Endodermal cell (in vitro differentiated cells): ENCODE data around the gene IQCB1. TPM values are rescaled to one million over a fixed set of nuclear protein-coding genes. Genes with fewer than 3 reads are reported as not detected.

Experiments used
- DNase-seq: peaks from one replicate; pipeline ENCODE4 v3.0.0-alpha.2; 2017
- H3K27ac ChIP-seq: 2 replicates; pipeline ENCODE4 v1.5.1; 2013; ENCODE audit warnings: mild to moderate bottlenecking, low read depth, low read length, moderate library complexity
- H3K27me3 ChIP-seq: 2 replicates; pipeline ENCODE4 v1.6.1; 2013; ENCODE audit warnings: mild to moderate bottlenecking, low read length, moderate library complexity; ENCODE audit not compliant: insufficient read depth, control insufficient read depth, poor library complexity, severe bottlenecking
- H3K36me3 ChIP-seq: 2 replicates; pipeline ENCODE4 v1.7.0; 2013; ENCODE audit warnings: mild to moderate bottlenecking, low read length, moderate library complexity; ENCODE audit not compliant: control insufficient read depth, insufficient read depth
- H3K4me1 ChIP-seq: one replicate; pipeline ENCODE4 v1.7.0; 2013; ENCODE audit warnings: low read length; ENCODE audit not compliant: control insufficient read depth, insufficient read depth
- H3K4me3 ChIP-seq: 2 replicates; pipeline ENCODE4 v1.5.1; 2013; ENCODE audit warnings: mild to moderate bottlenecking, low read length, moderate library complexity
- H3K9ac ChIP-seq: 2 replicates; pipeline ENCODE4 v1.6.1; 2013; ENCODE audit warnings: mild to moderate bottlenecking, low read length, moderate library complexity; ENCODE audit not compliant: poor library complexity, severe bottlenecking; ENCODE audit errors: extremely low read depth
- H3K9me3 ChIP-seq: 2 replicates; pipeline ENCODE4 v1.6.1; 2013; ENCODE audit warnings: mild to moderate bottlenecking, low read length, moderate library complexity; ENCODE audit not compliant: control insufficient read depth
- H3K27ac Mint-ChIP-seq: 2 replicates; pipeline ENCODE4 v1.8.0; 2020; ENCODE audit warnings: mixed read lengths
- H3K27me3 Mint-ChIP-seq: 2 replicates; pipeline ENCODE4 v1.8.0; 2021; ENCODE audit warnings: mild to moderate bottlenecking, mixed read lengths; ENCODE audit not compliant: insufficient read depth
- H3K36me3 Mint-ChIP-seq: 2 replicates; pipeline ENCODE4 v1.8.0; 2020; ENCODE audit warnings: low read depth, mixed read lengths
- H3K4me1 Mint-ChIP-seq: 2 replicates; pipeline ENCODE4 v1.8.0; 2020; ENCODE audit warnings: mixed read lengths
- H3K4me3 Mint-ChIP-seq: 2 replicates; pipeline ENCODE4 v1.8.0; 2020; ENCODE audit warnings: mild to moderate bottlenecking, moderate library complexity, mixed read lengths
- H3K9me3 Mint-ChIP-seq: 2 replicates; pipeline ENCODE4 v1.8.0; 2020; ENCODE audit warnings: mild to moderate bottlenecking, mixed read lengths
- WGBS, 2 experiments: methylation state at CpG; one replicate each; pipeline versions ENCODE4 v1.1.5 to v1.1.7; 2013; ENCODE audit warnings: missing lambda C conversion rate in 2 of 2, mixed read lengths in 1 of 2; ENCODE audit not compliant: insufficient coverage in 1 of 2, insufficient read length in 1 of 2; 5-methylcytosine and 5-hydroxymethylcytosine counted together
- total RNA-seq, 2 donors: library from RNA; stranded (reverse); fragmentation: NEBNext Ultra II Directional in 1 of 2; extraction: Animal tissue kit (Norgen Biotek cat#: 25700) in 1 of 2; gene quantifications; 2 replicates in 1 of 2; 3 replicates in 1 of 2; pipeline ENCODE4 v1.2.1, GENCODE V29; 2021
- TF ChIP-seq, protein P1 (sequence below): fragments of 200-600 bp; sonication (generic); conservative IDR thresholded peaks from 2 replicates; pipeline ENCODE4 v1.5.0; 2021; ENCODE audit warnings: antibody characterized with exemption, mild to moderate bottlenecking

The IQCB1 gene
- total RNA-seq, 2 donors from 2014 or later: 35.2 to 44.5 TPM

DNA sequence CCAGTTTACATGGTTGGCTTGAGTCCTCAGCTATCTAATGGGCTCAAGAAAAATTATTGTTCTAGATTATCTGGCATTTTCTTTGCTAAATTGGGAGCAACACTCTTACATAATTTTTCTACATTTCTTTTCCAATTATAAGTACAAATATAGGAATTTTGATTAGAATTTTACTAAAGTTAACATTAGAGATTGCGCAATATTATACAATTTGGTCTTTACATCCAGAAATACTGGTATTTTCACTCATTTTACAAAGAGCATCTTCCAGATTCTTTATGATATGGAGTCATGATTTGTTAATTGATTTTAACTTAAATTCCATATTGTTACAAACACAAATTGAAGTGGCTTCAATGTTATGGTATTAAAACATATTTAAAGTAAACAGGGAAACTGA, 65.6 kb downstream of the IQCB1 start:
- no peak overlapping the region for H3K27ac Mint-ChIP-seq
- no peaks in the 10 kb centered on the region for H3K9me3 Mint-ChIP-seq
- no CpG with 5 or more reads among the region's 1 CpG for WGBS, 2 experiments
- Histone ChIP-seq H3K4me3 (no peak overlapping the region), H3K27ac (no peak overlapping the region), H3K9me3 (no peaks in the 10 kb centered on the region), H3K4me1 (no peaks in the 10 kb centered on the region), H3K36me3 (peaks cover 38% of the 10 kb centered on the region), H3K9ac (no peak overlapping the region), H3K27me3 (no peaks in the 10 kb centered on the region)
- no peak for DNase-seq
- H3K27me3 Mint-ChIP-seq: no peaks in the 10 kb centered on the region
- H3K4me3 Mint-ChIP-seq: no peak overlapping the region
- peaks cover 31% of the 10 kb centered on the region for H3K36me3 Mint-ChIP-seq
- no peaks in the 10 kb centered on the region for H3K4me1 Mint-ChIP-seq
- TF ChIP-seq, protein P1, sequence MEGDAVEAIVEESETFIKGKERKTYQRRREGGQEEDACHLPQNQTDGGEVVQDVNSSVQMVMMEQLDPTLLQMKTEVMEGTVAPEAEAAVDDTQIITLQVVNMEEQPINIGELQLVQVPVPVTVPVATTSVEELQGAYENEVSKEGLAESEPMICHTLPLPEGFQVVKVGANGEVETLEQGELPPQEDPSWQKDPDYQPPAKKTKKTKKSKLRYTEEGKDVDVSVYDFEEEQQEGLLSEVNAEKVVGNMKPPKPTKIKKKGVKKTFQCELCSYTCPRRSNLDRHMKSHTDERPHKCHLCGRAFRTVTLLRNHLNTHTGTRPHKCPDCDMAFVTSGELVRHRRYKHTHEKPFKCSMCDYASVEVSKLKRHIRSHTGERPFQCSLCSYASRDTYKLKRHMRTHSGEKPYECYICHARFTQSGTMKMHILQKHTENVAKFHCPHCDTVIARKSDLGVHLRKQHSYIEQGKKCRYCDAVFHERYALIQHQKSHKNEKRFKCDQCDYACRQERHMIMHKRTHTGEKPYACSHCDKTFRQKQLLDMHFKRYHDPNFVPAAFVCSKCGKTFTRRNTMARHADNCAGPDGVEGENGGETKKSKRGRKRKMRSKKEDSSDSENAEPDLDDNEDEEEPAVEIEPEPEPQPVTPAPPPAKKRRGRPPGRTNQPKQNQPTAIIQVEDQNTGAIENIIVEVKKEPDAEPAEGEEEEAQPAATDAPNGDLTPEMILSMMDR: no peak

DNA sequence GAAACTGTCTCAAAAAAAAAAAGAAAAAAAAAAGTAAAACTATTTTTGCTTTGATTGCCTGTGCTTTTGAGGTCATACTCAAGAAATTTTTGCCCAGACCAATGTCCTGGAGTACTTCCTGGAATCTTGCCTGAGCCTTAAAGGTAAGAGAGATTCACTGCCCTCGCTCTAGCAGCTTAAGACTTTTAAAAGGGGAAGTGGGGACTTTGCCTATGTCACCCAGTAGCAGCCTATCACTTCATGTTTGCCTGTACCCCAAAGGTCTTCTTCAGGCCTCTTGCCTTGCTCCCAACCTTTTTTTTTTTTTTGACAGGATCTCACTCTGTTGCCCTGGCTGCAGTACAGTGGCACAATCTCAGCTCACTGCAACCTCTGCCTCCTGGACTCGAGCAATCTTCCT, 66.4 kb downstream of the IQCB1 start:
- no peaks in the 10 kb centered on the region for H3K4me1 Mint-ChIP-seq
- 40 to 68% methylated on average over 1 to 2 of the region's 2 CpGs for WGBS, 2 experiments
- no peak overlapping the region for H3K4me3 Mint-ChIP-seq

DNA sequence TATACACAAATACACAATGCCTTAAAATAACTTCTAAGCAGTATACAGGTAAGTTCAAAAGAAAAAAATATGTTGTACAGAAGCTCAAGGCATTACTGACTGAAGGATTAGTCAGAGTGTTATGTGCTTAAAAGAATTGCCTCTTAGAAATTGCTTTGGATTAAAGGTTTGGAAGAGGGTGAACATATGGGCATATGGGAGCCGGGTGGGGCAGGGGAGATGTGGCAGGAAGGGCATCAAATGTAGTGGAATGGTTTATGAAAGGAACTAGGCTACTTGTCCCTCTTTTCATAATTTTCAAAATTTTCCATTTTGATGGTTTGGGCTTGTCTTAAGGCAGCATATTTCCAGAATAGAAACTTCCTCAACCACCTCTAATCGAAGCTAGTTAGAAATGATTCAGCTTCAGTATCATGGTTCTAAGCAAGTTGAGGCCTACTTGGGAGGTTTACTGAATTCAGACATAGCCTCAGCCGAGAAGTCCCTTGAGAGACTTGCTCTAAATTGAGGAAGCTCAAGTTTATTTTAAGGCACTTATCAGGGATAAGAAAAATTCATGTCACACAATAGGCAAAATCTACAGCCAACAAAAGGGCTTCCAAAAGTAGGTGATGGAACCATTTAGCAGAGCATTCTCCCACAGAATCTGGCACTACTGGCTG, 75.2 kb downstream of the IQCB1 start:
- no peaks in the 10 kb centered on the region for H3K36me3 ChIP-seq
- WGBS, 2 experiments: 87 to 100% methylated on average over 1 to 3 of the region's 3 CpGs
- Mint-ChIP-seq H3K4me3 (no peak overlapping the region), H3K9me3 (no peaks in the 10 kb centered on the region), H3K4me1 (no peaks in the 10 kb centered on the region), H3K36me3 (no peaks in the 10 kb centered on the region), H3K27me3 (peaks cover 5% of the 10 kb centered on the region), H3K27ac (no peak overlapping the region)
- H3K9ac ChIP-seq: no peak overlapping the region
- H3K4me1 ChIP-seq: no peaks in the 10 kb centered on the region
- H3K9me3 ChIP-seq: no peaks in the 10 kb centered on the region
- no peak overlapping the region for H3K4me3 ChIP-seq
- no peak for DNase-seq
- TF ChIP-seq, protein P1: no peak
- peaks cover 7% of the 10 kb centered on the region for H3K27me3 ChIP-seq
- H3K27ac ChIP-seq: no peak overlapping the region

More for the DNA sequence above, 66.4 kb downstream of the IQCB1 start:
- Mint-ChIP-seq H3K27me3 (no peaks in the 10 kb centered on the region), H3K27ac (no peak overlapping the region), H3K36me3 (peaks cover 23% of the 10 kb centered on the region), H3K9me3 (no peaks in the 10 kb centered on the region)
- no peaks in the 10 kb centered on the region for H3K4me1 ChIP-seq
- H3K27ac ChIP-seq: no peak overlapping the region
- DNase-seq: no peak
- H3K27me3 ChIP-seq: no peaks in the 10 kb centered on the region
- H3K4me3 ChIP-seq: no peak overlapping the region
- no peak overlapping the region for H3K9ac ChIP-seq
- peaks cover 36% of the 10 kb centered on the region for H3K36me3 ChIP-seq
- TF ChIP-seq, protein P1: no peak
- H3K9me3 ChIP-seq: no peaks in the 10 kb centered on the region
